HG02678 (cell line): Measurements from ENCODE around the gene DEGS2.

Experiments used
- ATAC-seq: cut with Tn5 transposase; IDR thresholded peaks from one replicate; pipeline ENCODE4 v1.9.1; 2021; ENCODE audit warnings: mild to moderate bottlenecking, moderate library complexity; ENCODE audit not compliant: unreplicated experiment

DEGS2 gene

DNA sequence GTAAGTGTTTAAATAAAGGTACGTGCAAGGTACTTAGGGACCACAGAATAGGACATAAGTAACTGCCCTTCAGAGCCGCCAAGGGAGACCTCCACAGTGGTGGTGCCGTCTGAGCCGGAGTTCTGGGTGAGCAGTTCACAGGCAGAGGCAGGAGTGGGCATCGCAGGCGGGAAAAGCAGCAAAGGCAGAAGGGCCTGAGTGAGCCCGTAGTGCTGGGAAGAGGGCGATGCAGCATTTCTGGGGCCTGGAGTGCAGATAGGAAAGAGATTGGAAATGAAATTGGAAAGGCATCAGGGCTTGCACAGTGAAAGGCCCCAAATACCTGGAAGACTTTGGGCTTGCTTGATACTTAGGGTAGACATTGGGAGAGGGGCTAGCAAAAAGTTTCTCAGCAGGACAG lies 61.3 kb downstream of the DEGS2 start:
- ATAC-seq = no peak

DNA sequence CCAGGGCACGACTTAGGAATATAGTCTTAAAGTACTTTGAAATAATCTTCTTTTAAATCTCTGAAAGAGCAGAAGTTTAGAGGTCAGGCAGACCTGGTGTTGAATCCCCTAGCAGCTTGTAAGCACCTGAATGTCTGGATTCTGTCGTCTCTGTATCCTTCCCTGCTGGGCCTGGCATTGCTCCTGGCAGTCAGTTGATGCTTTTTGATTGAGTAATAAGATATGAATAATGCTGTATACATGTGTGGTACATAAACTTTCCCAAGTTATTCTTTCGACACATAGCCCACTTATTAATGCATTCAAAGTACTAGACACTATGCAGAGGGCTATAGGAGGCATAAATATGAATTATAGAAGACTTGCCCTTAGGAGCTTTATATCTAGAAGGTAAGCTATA lies 62.8 kb downstream of the DEGS2 start:
- ATAC-seq = no peak
